GM23338 (cell line): ENCODE results near the gene CHRM1. TPM values are rescaled to one million over a fixed set of nuclear protein-coding genes. Genes with fewer than 3 reads are reported as not detected.

ENCODE experiments used
- ATAC-seq: fragments of 200-7000 bp; cut with Tn5 transposase; 3 replicates; pipeline ENCODE4 v1.9.1; 2020
- DNase-seq: peaks from one replicate; pipeline ENCODE4 v3.0.0-alpha.2; 2015; ENCODE audit warnings: low spot score
- H2AFZ ChIP-seq: fragments of 200-600 bp; sonication (generic); 2 replicates; pipeline ENCODE4 v1.8.0; 2016; ENCODE audit warnings: antibody characterized with exemption, mild to moderate bottlenecking, moderate library complexity
- H3F3A ChIP-seq: fragments of 200-600 bp; sonication (generic); replicated peaks from 2 replicates; pipeline ENCODE4 v1.8.0; 2017; ENCODE audit warnings: antibody characterized with exemption, mixed run types, low read depth
- H3K27ac ChIP-seq: fragments of 200-600 bp; sonication (generic); 2 replicates; pipeline ENCODE4 v1.6.1; 2016; ENCODE audit warnings: low read depth
- H3K27me3 ChIP-seq: fragments of 200-600 bp; sonication (generic); 2 replicates; pipeline ENCODE4 v1.8.0; 2016; ENCODE audit warnings: mild to moderate bottlenecking, mixed run types, moderate library complexity; ENCODE audit not compliant: insufficient read depth
- H3K36me3 ChIP-seq: fragments of 200-600 bp; sonication (generic); 2 replicates; pipeline ENCODE4 v1.8.0; 2016; ENCODE audit warnings: mild to moderate bottlenecking; ENCODE audit not compliant: insufficient read depth
- H3K4me1 ChIP-seq: fragments of 200-600 bp; sonication (generic); 2 replicates; pipeline ENCODE4 v1.8.0; 2016; ENCODE audit warnings: mild to moderate bottlenecking, moderate library complexity; ENCODE audit not compliant: insufficient read depth
- H3K4me2 ChIP-seq: fragments of 200-600 bp; sonication (generic); 2 replicates; pipeline ENCODE4 v1.7.1; 2017; ENCODE audit warnings: mixed run types
- H3K4me3 ChIP-seq: fragments of 200-600 bp; sonication (generic); 2 replicates; pipeline ENCODE4 v1.6.1; 2016; ENCODE audit warnings: mixed run types
- H3K79me2 ChIP-seq: fragments of 200-600 bp; sonication (generic); replicated peaks from 2 replicates; pipeline ENCODE4 v1.8.0; 2017; ENCODE audit warnings: mild to moderate bottlenecking; ENCODE audit not compliant: insufficient read depth
- H3K9me2 ChIP-seq: fragments of 200-600 bp; sonication (generic); 2 replicates; pipeline ENCODE4 v1.8.0; 2017; ENCODE audit not compliant: insufficient read depth
- H4K20me1 ChIP-seq: fragments of 200-600 bp; sonication (generic); replicated peaks from 2 replicates; pipeline ENCODE4 v1.8.0; 2017; ENCODE audit warnings: mild to moderate bottlenecking; ENCODE audit not compliant: insufficient read depth
- H3K27ac Mint-ChIP-seq: 2 replicates; pipeline ENCODE4 v1.8.0; 2020; ENCODE audit warnings: inconsistent platforms, mild to moderate bottlenecking, moderate library complexity, mixed read lengths
- H3K27me3 Mint-ChIP-seq: 3 replicates; pipeline ENCODE4 v1.8.0; 2022; ENCODE audit warnings: low read depth, mild to moderate bottlenecking, moderate library complexity, mixed read lengths, inconsistent platforms; ENCODE audit not compliant: insufficient read depth, poor library complexity
- H3K36me3 Mint-ChIP-seq: 3 replicates; pipeline ENCODE4 v1.8.0; 2021; ENCODE audit warnings: low read depth, mild to moderate bottlenecking, inconsistent platforms, moderate library complexity, mixed read lengths
- H3K4me1 Mint-ChIP-seq: 3 replicates; pipeline ENCODE4 v1.8.0; 2020; ENCODE audit warnings: mild to moderate bottlenecking, inconsistent platforms, mixed read lengths
- H3K4me3 Mint-ChIP-seq: 3 replicates; pipeline ENCODE4 v1.8.0; 2021; ENCODE audit warnings: moderate library complexity, mild to moderate bottlenecking, inconsistent platforms, mixed read lengths
- H3K9me3 Mint-ChIP-seq: 3 replicates; pipeline ENCODE4 v1.8.0; 2020; ENCODE audit warnings: moderate library complexity, mild to moderate bottlenecking, inconsistent platforms, mixed read lengths
- EZH2 ChIP-seq: fragments of 200-600 bp; sonication (generic); IDR thresholded peaks from one replicate; pipeline ENCODE4 v1.8.0; 2017; ENCODE audit warnings: antibody characterized with exemption, mild to moderate bottlenecking, low read depth; ENCODE audit not compliant: unreplicated experiment
- JUNB ChIP-seq: IDR thresholded peaks from one replicate; pipeline ENCODE4 v1.6.1; 2016; ENCODE audit warnings: antibody characterized with exemption; ENCODE audit not compliant: unreplicated experiment
- NANOG ChIP-seq: IDR thresholded peaks from 2 replicates; pipeline ENCODE4 v1.6.1; 2016; ENCODE audit warnings: antibody characterized with exemption, borderline replicate concordance
- ZNF114 ChIP-seq: fragments of 250-450 bp; sonication (Bioruptor Pico); IDR thresholded peaks from 2 replicates; pipeline ENCODE4 v1.5.0; 2020; ENCODE audit warnings: mild to moderate bottlenecking, moderate library complexity
- ZNF331 ChIP-seq: fragments of 250-450 bp; sonication (Bioruptor Pico); IDR thresholded peaks from 2 replicates; pipeline ENCODE4 v1.5.0; 2020; ENCODE audit warnings: low read depth, mild to moderate bottlenecking, moderate library complexity
- polyA plus RNA-seq: library from polyadenylated mRNA; unstranded; fragments of >200 nt; fragmentation: Nextera tagmentation; extraction: Ambion mirVana; gene quantifications from 2 replicates; pipeline ENCODE4 v1.2.1, GENCODE V29; 2016
- total RNA-seq: library from RNA; depleted of rRNA; stranded (reverse); fragments of >200 nt; shearing (Covaris generic); gene quantifications from 2 replicates; pipeline ENCODE4 v1.2.3, GENCODE V29; 2014
- TF ChIP-seq, protein P1 (sequence below): IDR thresholded peaks from one replicate; pipeline ENCODE4 v1.6.1; 2018; ENCODE audit warnings: antibody characterized with exemption; ENCODE audit not compliant: unreplicated experiment
- TF ChIP-seq, protein P2 (sequence below): IDR thresholded peaks from 2 replicates; pipeline ENCODE4 v1.6.1; 2016; ENCODE audit warnings: antibody characterized with exemption
- TF ChIP-seq, protein P3 (sequence below): fragments of 250-450 bp; sonication (Bioruptor Pico); IDR thresholded peaks from 2 replicates; pipeline ENCODE4 v1.5.0; 2020; ENCODE audit warnings: mild to moderate bottlenecking, moderate library complexity
- TF ChIP-seq, protein P4 (sequence below), 2 experiments: fragments of 200-600 bp in 1 of 2; sonication (generic) in 1 of 2; conservative IDR thresholded peaks; 2 replicates each; pipeline versions ENCODE4 v1.5.1 to v1.6.1; 2016 to 2017; ENCODE audit warnings: antibody characterized with exemption in 2 of 2, low read depth in 2 of 2, mild to moderate bottlenecking in 2 of 2, moderate library complexity in 1 of 2

The CHRM1 gene
- total and polyA plus RNA-seq, 2 experiments from 2014 or later, result 0.14 to 0.44 TPM

DNA sequence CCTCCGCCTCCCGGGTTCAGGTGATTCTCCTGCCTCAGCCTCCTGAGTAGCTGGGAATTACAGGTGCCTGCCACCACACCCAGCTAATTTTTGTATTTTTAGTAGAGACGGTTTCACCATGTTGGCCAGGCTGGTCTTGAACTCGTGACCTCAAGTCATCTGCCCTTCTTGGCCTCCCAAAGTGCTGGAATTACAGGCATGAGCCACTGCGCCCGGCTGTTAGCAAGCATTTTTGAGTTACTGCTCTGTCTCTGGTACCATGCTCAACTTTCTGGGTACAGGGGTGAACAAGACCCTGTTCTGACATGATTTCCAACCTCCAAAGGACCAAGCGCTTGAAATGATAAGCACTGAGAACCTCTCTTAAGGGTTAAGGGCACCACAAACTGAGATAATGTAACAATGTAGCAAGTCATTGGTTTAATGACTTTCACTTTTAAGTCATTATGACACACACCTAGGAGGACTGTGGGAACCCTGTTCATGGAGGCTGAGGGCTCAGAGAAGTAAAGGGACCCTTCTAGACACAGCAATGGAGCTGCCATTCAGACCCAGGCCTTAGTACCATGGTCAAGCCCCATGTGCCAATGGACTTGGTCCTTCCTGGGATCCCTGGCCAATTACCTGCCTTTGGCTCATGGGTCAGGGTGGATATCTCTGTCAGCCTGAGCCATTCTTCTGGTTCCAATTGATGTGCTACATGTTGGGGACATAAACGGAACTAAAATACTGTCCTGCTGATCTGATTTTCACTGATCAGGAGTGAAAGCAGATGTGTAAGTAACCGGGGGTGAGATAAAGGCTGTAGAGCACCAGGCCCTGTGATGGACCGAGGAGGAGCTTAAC is 28.9 kb downstream of the CHRM1 start (continued):
- TF ChIP-seq, protein P1, sequence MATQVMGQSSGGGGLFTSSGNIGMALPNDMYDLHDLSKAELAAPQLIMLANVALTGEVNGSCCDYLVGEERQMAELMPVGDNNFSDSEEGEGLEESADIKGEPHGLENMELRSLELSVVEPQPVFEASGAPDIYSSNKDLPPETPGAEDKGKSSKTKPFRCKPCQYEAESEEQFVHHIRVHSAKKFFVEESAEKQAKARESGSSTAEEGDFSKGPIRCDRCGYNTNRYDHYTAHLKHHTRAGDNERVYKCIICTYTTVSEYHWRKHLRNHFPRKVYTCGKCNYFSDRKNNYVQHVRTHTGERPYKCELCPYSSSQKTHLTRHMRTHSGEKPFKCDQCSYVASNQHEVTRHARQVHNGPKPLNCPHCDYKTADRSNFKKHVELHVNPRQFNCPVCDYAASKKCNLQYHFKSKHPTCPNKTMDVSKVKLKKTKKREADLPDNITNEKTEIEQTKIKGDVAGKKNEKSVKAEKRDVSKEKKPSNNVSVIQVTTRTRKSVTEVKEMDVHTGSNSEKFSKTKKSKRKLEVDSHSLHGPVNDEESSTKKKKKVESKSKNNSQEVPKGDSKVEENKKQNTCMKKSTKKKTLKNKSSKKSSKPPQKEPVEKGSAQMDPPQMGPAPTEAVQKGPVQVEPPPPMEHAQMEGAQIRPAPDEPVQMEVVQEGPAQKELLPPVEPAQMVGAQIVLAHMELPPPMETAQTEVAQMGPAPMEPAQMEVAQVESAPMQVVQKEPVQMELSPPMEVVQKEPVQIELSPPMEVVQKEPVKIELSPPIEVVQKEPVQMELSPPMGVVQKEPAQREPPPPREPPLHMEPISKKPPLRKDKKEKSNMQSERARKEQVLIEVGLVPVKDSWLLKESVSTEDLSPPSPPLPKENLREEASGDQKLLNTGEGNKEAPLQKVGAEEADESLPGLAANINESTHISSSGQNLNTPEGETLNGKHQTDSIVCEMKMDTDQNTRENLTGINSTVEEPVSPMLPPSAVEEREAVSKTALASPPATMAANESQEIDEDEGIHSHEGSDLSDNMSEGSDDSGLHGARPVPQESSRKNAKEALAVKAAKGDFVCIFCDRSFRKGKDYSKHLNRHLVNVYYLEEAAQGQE, result no peak
- TF ChIP-seq NANOG (no peak), EZH2 (no peak), JUNB (no peak), ZNF114 (CRISPR knock-in tag) (no peak)
- TF ChIP-seq, protein P2, sequence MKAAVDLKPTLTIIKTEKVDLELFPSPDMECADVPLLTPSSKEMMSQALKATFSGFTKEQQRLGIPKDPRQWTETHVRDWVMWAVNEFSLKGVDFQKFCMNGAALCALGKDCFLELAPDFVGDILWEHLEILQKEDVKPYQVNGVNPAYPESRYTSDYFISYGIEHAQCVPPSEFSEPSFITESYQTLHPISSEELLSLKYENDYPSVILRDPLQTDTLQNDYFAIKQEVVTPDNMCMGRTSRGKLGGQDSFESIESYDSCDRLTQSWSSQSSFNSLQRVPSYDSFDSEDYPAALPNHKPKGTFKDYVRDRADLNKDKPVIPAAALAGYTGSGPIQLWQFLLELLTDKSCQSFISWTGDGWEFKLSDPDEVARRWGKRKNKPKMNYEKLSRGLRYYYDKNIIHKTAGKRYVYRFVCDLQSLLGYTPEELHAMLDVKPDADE, result no peak

DNA sequence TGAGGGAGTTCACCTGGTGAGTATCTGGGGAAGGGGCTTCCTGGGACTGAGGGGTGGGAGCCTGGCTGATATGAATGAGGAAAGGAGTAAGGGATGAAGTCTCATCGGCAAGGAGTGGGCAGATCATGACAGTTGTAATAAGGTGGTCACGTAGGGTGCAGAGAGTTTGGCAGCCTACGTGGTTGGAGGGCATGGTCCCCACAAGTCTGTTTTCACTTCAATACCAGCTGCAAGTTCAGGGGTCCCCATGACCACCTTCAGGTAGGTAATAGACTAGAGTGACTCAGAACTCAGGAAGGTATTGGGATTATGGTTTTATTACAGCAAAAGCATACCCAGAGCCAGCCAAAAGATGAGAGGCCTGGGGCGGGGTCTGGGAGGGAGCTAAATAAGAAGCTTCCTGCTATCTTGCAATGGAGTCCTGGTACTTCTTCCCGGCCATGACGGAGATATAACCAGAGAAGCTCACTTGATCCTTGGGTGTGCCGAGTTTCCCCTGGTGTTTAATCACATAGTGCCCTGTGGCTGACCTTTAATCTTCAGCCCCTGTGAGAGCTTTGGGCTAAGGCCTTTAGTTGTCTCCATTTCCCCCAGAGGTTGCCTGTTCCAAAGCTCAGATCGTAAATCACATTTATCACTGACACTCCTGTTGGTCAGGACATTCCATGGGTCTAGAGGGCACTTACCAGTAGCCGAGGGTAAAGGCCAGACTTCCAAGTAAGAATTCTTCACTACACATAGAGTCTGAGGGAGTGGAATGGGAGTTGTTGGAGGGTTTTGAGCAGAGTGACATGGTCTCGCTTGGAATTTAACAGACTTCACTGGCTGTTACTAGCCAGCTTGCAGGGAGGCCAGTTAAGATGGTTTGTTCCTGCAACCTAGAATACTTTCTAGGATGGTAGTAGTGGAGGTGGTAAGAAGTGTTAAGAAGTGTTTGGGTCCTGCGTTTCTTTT is 31.4 kb downstream of the CHRM1 start:
- Histone ChIP-seq H3K27ac (peak overlapping the region; percentile 85), H4K20me1 (peaks cover 30% of the 10 kb centered on the region), H3K79me2 (peaks cover 20% of the 10 kb centered on the region), H3K27me3 (no peaks in the 10 kb centered on the region), H3K36me3 (peaks cover 32% of the 10 kb centered on the region), H3K4me3 (no peak overlapping the region), H3F3A (peaks cover 69% of the 10 kb centered on the region), H3K4me2 (no peak overlapping the region), H3K9me2 (no peaks in the 10 kb centered on the region), H2AFZ (no peak overlapping the region), H3K4me1 (peaks cover 7% of the 10 kb centered on the region; the same call in 1 of the 2 replicates)
- H3K4me1 Mint-ChIP-seq, result peaks cover 36% of the 10 kb centered on the region
- peak overlapping the region; percentile 3; the same call in 1 of the 3 replicates for H3K4me3 Mint-ChIP-seq
- no peak for DNase-seq
- H3K36me3 Mint-ChIP-seq, result peaks cover 55% of the 10 kb centered on the region
- peak; percentile 18 for ATAC-seq
- peaks cover 24% of the 10 kb centered on the region for H3K27me3 Mint-ChIP-seq
- no peaks in the 10 kb centered on the region for H3K9me3 Mint-ChIP-seq
- H3K27ac Mint-ChIP-seq, result peak overlapping the region; percentile 74
- TF ChIP-seq, protein P3, sequence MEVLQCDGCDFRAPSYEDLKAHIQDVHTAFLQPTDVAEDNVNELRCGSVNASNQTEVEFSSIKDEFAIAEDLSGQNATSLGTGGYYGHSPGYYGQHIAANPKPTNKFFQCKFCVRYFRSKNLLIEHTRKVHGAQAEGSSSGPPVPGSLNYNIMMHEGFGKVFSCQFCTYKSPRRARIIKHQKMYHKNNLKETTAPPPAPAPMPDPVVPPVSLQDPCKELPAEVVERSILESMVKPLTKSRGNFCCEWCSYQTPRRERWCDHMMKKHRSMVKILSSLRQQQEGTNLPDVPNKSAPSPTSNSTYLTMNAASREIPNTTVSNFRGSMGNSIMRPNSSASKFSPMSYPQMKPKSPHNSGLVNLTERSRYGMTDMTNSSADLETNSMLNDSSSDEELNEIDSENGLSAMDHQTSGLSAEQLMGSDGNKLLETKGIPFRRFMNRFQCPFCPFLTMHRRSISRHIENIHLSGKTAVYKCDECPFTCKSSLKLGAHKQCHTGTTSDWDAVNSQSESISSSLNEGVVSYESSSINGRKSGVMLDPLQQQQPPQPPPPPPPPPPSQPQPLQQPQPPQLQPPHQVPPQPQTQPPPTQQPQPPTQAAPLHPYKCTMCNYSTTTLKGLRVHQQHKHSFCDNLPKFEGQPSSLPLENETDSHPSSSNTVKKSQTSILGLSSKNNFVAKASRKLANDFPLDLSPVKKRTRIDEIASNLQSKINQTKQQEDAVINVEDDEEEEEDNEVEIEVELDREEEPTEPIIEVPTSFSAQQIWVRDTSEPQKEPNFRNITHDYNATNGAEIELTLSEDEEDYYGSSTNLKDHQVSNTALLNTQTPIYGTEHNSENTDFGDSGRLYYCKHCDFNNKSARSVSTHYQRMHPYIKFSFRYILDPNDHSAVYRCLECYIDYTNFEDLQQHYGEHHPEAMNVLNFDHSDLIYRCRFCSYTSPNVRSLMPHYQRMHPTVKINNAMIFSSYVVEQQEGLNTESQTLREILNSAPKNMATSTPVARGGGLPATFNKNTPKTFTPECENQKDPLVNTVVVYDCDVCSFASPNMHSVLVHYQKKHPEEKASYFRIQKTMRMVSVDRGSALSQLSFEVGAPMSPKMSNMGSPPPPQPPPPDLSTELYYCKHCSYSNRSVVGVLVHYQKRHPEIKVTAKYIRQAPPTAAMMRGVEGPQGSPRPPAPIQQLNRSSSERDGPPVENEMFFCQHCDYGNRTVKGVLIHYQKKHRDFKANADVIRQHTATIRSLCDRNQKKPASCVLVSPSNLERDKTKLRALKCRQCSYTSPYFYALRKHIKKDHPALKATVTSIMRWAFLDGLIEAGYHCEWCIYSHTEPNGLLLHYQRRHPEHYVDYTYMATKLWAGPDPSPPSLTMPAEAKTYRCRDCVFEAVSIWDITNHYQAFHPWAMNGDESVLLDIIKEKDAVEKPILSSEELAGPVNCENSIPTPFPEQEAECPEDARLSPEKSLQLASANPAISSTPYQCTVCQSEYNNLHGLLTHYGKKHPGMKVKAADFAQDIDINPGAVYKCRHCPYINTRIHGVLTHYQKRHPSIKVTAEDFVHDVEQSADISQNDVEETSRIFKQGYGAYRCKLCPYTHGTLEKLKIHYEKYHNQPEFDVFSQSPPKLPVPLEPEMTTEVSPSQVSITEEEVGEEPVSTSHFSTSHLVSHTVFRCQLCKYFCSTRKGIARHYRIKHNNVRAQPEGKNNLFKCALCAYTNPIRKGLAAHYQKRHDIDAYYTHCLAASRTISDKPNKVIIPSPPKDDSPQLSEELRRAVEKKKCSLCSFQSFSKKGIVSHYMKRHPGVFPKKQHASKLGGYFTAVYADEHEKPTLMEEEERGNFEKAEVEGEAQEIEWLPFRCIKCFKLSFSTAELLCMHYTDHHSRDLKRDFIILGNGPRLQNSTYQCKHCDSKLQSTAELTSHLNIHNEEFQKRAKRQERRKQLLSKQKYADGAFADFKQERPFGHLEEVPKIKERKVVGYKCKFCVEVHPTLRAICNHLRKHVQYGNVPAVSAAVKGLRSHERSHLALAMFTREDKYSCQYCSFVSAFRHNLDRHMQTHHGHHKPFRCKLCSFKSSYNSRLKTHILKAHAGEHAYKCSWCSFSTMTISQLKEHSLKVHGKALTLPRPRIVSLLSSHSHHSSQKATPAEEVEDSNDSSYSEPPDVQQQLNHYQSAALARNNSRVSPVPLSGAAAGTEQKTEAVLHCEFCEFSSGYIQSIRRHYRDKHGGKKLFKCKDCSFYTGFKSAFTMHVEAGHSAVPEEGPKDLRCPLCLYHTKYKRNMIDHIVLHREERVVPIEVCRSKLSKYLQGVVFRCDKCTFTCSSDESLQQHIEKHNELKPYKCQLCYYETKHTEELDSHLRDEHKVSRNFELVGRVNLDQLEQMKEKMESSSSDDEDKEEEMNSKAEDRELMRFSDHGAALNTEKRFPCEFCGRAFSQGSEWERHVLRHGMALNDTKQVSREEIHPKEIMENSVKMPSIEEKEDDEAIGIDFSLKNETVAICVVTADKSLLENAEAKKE (CRISPR knock-in tag), result no peak
- TF ChIP-seq JUNB, result no peak
- TF ChIP-seq, protein P4, sequence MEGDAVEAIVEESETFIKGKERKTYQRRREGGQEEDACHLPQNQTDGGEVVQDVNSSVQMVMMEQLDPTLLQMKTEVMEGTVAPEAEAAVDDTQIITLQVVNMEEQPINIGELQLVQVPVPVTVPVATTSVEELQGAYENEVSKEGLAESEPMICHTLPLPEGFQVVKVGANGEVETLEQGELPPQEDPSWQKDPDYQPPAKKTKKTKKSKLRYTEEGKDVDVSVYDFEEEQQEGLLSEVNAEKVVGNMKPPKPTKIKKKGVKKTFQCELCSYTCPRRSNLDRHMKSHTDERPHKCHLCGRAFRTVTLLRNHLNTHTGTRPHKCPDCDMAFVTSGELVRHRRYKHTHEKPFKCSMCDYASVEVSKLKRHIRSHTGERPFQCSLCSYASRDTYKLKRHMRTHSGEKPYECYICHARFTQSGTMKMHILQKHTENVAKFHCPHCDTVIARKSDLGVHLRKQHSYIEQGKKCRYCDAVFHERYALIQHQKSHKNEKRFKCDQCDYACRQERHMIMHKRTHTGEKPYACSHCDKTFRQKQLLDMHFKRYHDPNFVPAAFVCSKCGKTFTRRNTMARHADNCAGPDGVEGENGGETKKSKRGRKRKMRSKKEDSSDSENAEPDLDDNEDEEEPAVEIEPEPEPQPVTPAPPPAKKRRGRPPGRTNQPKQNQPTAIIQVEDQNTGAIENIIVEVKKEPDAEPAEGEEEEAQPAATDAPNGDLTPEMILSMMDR (conservative IDR thresholded peaks at IDR 0.05; ENCODE audit: low read depth in 2 of 2), result no peak
- no peak for TF ChIP-seq ZNF331 (CRISPR knock-in tag)
